ENCODE measurements around the gene DENND1A.

DNA sequence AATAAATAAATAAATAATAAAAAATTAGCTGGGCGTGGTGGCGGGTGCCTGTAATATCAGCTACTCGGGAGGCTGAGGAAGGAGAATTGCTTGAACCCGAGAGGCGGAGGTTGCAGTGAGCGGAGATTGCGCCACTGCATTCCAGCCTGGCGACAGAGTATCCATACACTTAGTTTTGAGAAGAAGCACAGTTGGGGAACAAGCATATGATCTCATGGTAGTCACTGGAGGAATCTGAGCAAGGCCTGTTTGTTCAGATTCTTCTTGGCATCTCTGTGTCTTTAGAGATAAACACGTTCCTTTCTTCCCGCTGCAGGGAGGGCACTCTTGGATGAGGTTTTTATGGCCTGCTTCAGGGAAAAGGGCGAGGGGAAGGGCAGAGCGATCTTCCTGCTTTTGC, 15.6 kb upstream of the DENND1A start:
- TF ChIP-seq, protein P1, sequence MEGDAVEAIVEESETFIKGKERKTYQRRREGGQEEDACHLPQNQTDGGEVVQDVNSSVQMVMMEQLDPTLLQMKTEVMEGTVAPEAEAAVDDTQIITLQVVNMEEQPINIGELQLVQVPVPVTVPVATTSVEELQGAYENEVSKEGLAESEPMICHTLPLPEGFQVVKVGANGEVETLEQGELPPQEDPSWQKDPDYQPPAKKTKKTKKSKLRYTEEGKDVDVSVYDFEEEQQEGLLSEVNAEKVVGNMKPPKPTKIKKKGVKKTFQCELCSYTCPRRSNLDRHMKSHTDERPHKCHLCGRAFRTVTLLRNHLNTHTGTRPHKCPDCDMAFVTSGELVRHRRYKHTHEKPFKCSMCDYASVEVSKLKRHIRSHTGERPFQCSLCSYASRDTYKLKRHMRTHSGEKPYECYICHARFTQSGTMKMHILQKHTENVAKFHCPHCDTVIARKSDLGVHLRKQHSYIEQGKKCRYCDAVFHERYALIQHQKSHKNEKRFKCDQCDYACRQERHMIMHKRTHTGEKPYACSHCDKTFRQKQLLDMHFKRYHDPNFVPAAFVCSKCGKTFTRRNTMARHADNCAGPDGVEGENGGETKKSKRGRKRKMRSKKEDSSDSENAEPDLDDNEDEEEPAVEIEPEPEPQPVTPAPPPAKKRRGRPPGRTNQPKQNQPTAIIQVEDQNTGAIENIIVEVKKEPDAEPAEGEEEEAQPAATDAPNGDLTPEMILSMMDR (IDR thresholded peaks at IDR 0.05), result no peak
- TF ChIP-seq EP300 (IDR thresholded peaks at IDR 0.05) (no peak), POLR2A (IDR thresholded peaks at IDR 0.05) (no peak)
